ENCODE measurements around the gene GNAI2.

GNAI2 gene

DNA sequence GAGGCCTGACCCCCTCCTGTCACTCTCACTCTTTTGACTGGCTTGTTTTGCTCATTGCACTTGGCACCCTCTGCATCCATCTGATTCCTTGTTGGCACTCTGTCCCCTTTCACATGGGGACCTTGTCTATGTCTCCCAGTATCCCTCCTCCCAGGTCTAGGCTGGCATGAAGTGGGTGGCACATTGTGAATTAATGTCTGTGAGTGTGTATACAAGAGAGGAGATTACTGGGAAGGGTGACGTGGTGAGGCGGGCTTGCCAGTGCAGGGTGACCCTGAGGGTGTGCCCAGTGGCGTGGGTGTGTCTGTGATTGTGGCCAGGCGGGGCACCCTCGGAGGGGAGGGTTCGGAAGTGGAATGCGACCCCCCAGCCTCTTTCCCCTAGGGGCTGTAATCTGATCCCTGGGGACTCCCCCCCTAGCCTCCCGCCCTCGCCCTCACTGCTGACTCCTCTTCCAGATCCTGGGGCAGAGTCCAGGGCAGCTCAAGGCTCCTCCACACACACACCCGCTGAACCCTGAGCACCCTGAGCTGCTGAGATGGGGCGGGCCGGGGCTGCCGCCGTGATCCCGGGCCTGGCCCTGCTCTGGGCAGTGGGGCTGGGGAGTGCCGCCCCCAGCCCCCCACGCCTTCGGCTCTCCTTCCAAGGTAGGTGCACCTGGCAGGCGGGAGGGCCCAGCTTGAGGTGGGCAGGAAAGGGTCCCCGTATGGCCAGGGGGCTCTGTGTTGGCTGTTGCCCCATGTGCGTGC, 32.9 kb downstream of the GNAI2 start, which contains the start of gene SEMA3B:
SEMA3B (plus strand) TSS at position 445 of the 749 bp plus-strand sequence; CDS start at position 539, 94 bp downstream.
- TF ChIP-seq YY1 (IDR thresholded peaks at IDR 0.05; ENCODE audit: low read depth) (0 out of 2 replicates have a peak, but pooled peaks have one; percentile 31), EGR1 (IDR thresholded peaks at IDR 0.05) (peak; percentile 90), EP300 (IDR thresholded peaks at IDR 0.05; ENCODE audit: borderline replicate concordance) (peak; percentile 85), TCF12 (IDR thresholded peaks at IDR 0.05; ENCODE audit: low read depth) (peak; percentile 90), ZBTB7A (IDR thresholded peaks at IDR 0.05; ENCODE audit: low read depth) (peak; percentile 95), CREB1 (IDR thresholded peaks at IDR 0.05; ENCODE audit: low read depth) (peak; percentile 55; the same call in 1 of the 2 replicates), FOXM1 (IDR thresholded peaks at IDR 0.05; ENCODE audit: borderline replicate concordance, low read depth) (peak; percentile 58; the same call in 1 of the 2 replicates), NFIC (IDR thresholded peaks at IDR 0.05) (peak; percentile 74), RAD21 (IDR thresholded peaks at IDR 0.05; ENCODE audit: low read depth) (peak; percentile 11; the same call in 1 of the 2 replicates), CEBPB (IDR thresholded peaks at IDR 0.05) (0 out of 2 replicates have a peak, but pooled peaks have one; percentile 51), TAF1 (IDR thresholded peaks at IDR 0.05; ENCODE audit: low read depth) (peak; percentile 48; the same call in 1 of the 2 replicates), TEAD4 (IDR thresholded peaks at IDR 0.05) (peak; percentile 94)
- TF ChIP-seq, protein P1, sequence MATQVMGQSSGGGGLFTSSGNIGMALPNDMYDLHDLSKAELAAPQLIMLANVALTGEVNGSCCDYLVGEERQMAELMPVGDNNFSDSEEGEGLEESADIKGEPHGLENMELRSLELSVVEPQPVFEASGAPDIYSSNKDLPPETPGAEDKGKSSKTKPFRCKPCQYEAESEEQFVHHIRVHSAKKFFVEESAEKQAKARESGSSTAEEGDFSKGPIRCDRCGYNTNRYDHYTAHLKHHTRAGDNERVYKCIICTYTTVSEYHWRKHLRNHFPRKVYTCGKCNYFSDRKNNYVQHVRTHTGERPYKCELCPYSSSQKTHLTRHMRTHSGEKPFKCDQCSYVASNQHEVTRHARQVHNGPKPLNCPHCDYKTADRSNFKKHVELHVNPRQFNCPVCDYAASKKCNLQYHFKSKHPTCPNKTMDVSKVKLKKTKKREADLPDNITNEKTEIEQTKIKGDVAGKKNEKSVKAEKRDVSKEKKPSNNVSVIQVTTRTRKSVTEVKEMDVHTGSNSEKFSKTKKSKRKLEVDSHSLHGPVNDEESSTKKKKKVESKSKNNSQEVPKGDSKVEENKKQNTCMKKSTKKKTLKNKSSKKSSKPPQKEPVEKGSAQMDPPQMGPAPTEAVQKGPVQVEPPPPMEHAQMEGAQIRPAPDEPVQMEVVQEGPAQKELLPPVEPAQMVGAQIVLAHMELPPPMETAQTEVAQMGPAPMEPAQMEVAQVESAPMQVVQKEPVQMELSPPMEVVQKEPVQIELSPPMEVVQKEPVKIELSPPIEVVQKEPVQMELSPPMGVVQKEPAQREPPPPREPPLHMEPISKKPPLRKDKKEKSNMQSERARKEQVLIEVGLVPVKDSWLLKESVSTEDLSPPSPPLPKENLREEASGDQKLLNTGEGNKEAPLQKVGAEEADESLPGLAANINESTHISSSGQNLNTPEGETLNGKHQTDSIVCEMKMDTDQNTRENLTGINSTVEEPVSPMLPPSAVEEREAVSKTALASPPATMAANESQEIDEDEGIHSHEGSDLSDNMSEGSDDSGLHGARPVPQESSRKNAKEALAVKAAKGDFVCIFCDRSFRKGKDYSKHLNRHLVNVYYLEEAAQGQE (IDR thresholded peaks at IDR 0.05; ENCODE audit: low read depth), result no peak
- TF ChIP-seq, protein P2, sequence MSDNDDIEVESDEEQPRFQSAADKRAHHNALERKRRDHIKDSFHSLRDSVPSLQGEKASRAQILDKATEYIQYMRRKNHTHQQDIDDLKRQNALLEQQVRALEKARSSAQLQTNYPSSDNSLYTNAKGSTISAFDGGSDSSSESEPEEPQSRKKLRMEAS (IDR thresholded peaks at IDR 0.05), result peak; percentile 46
- TF ChIP-seq, protein P3, sequence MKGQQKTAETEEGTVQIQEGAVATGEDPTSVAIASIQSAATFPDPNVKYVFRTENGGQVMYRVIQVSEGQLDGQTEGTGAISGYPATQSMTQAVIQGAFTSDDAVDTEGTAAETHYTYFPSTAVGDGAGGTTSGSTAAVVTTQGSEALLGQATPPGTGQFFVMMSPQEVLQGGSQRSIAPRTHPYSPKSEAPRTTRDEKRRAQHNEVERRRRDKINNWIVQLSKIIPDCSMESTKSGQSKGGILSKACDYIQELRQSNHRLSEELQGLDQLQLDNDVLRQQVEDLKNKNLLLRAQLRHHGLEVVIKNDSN (IDR thresholded peaks at IDR 0.05), result peak; percentile 25; the same call in 1 of the 2 replicates

DNA sequence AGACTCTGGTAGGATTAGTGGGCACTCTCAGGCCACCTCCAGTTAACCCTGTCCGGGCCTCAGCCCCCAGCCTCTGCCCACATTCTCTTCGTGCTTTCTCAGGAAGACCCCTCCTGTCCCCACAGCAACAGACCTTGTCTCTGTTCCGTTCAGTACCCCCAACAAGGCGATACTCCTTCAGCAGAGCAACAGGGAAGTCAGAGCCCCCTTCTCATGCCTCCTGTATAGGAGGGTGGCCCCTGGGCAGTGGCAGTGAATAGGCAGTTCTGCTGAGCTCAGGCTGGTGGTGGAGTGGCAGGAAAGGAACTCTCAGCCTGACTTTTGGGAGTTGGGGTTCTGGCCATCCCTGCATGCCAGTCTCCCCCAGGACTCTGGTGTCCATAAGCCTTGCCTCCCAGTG, 33.5 kb downstream of the GNAI2 start:
- TF ChIP-seq ZBTB7A (IDR thresholded peaks at IDR 0.05; ENCODE audit: low read depth), result peak; percentile 16
- TF ChIP-seq, protein P1 (IDR thresholded peaks at IDR 0.05; ENCODE audit: low read depth), result no peak

DNA sequence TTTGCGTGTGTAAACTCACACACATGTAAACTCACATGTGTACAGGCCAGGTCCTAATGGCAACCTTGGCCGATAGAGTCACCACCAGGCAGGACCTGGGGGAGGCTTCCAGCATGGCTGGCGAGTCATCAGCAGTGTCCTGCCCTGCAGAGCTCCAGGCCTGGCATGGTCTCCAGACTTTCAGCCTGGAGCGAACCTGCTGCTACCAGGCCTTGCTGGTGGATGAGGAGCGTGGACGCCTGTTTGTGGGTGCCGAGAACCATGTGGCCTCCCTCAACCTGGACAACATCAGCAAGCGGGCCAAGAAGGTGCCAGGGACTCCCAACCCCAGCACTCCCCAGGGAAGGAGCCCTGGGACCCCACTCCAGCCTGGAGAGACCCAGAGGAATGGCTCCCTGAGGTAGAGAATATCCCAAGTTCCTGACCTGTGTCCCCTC, 34.0 kb downstream of the GNAI2 start:
- TF ChIP-seq TEAD4 (IDR thresholded peaks at IDR 0.05), result no peak
- TF ChIP-seq, protein P2 (IDR thresholded peaks at IDR 0.05), result 0 out of 2 replicates have a peak, but pooled peaks have one; percentile 24

DNA sequence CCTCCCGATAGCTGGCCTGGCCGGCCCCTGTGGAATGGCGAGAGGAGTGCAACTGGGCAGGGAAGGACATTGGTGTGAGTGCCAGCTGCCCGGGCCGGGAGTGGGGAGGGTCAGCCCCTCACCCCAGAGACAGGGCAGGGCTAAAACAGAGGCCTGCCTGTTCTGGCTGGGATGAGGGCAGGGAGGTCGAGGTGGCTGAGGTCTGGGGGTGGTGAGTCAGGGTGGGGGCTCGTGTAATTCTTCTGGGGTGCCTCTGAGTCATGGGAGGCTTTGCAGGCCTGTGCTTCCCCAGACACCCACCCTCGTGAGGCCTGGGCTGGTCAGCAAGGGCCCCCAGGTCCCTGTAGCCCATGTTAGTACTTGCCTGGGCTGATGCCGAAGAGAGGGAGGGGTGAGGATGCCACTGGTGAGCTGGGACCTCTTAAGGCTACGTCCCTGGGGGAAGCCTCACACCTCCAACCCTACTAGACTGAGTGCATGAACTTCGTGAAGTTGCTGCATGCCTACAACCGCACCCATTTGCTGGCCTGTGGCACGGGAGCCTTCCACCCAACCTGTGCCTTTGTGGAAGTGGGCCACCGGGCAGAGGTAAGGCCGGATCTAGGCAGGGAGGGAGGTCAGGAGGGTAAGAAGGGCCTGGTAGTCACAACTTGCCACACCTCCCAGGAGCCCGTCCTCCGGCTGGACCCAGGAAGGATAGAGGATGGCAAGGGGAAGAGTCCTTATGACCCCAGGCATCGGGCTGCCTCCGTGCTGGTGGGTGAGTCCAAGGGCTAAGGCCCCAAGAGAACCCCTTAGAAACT, 34.6 kb downstream of the GNAI2 start:
- TF ChIP-seq CREB1 (IDR thresholded peaks at IDR 0.05; ENCODE audit: low read depth) (no peak), RAD21 (IDR thresholded peaks at IDR 0.05; ENCODE audit: low read depth) (no peak)
- TF ChIP-seq, protein P2 (IDR thresholded peaks at IDR 0.05), result no peak
- TF ChIP-seq, protein P3 (IDR thresholded peaks at IDR 0.05), result no peak

DNA sequence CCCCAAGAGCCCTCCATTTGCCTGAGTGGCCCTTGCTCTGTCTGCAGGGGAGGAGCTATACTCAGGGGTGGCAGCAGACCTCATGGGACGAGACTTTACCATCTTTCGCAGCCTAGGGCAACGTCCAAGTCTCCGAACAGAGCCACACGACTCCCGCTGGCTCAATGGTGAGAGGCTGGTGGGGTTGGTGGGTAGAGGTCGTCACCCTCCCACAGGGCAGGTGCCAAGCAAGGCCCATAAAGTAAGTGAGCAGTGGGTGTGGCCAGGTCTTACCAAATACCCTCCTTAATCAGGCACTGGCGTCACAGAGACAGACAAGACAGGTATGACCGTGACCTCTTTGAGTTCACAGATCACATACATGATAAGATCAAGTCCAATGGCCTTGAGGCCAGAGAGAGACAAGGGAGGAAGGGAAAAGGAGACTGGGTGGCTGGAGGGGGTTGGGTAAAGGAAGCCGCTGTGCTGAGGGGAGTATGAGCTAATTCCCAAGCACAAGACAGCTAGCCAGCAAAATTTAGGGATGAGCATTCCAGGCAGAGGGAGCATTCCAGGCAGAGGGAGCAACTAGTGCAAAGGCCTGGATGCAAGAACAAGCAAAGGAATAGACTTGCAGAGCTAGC, 35.4 kb downstream of the GNAI2 start:
- TF ChIP-seq CREB1 (IDR thresholded peaks at IDR 0.05; ENCODE audit: low read depth) (no peak), EGR1 (IDR thresholded peaks at IDR 0.05) (no peak), FOXM1 (IDR thresholded peaks at IDR 0.05; ENCODE audit: borderline replicate concordance, low read depth) (no peak), TAF1 (IDR thresholded peaks at IDR 0.05; ENCODE audit: low read depth) (no peak), EP300 (IDR thresholded peaks at IDR 0.05; ENCODE audit: borderline replicate concordance) (no peak), TCF12 (IDR thresholded peaks at IDR 0.05; ENCODE audit: low read depth) (no peak), NFIC (IDR thresholded peaks at IDR 0.05) (no peak), ZBTB7A (IDR thresholded peaks at IDR 0.05; ENCODE audit: low read depth) (no peak), TEAD4 (IDR thresholded peaks at IDR 0.05) (no peak), YY1 (IDR thresholded peaks at IDR 0.05; ENCODE audit: low read depth) (no peak)
- TF ChIP-seq, protein P3 (IDR thresholded peaks at IDR 0.05), result no peak
- TF ChIP-seq, protein P2 (IDR thresholded peaks at IDR 0.05), result no peak
